Tibial artery (tissue), 4 donors: ENCODE data around the gene PNMT.
A peak's percentile ranks its signal among the peaks of the same experiment; 100 is the strongest.

Source experiments
- DNase-seq, 2 donors: peaks; one replicate each; pipeline ENCODE4 v3.0.0-alpha.2; 2019
- H3K27ac ChIP-seq, 2 donors: fragments of 200-600 bp; sonication (generic) in 1 of 2; 1 replicate in 1 of 2; 2 replicates in 1 of 2; pipeline ENCODE4 v1.5.1; 2018 to 2019; ENCODE audit warnings: mild to moderate bottlenecking in 1 of 2
- H3K27me3 ChIP-seq, 2 donors: fragments of 200-600 bp; sonication (generic) in 1 of 2; one replicate each; pipeline versions ENCODE4 v1.5.1 to v1.6.0; 2016 to 2019
- H3K36me3 ChIP-seq, 3 donors: fragments of 200-600 bp; sonication (generic) in 2 of 3; one replicate each; pipeline ENCODE4 v1.5.1; 2016 to 2019; ENCODE audit warnings: mild to moderate bottlenecking in 2 of 3
- H3K4me1 ChIP-seq, 4 donors: fragments of 200-600 bp; sonication (generic) in 2 of 4; 1 replicate in 3 of 4; 2 replicates in 1 of 4; pipeline ENCODE4 v1.5.1; 2016 to 2019
- H3K4me3 ChIP-seq, 2 donors: fragments of 200-600 bp; sonication (generic) in 1 of 2; 1 replicate in 1 of 2; 2 replicates in 1 of 2; pipeline ENCODE4 v1.5.1; 2018 to 2019; ENCODE audit warnings: mild to moderate bottlenecking in 2 of 2
- H3K9me3 ChIP-seq, 3 donors: fragments of 200-600 bp; sonication (generic) in 1 of 3; one replicate each; pipeline ENCODE4 v1.5.1; 2016 to 2019
- CTCF ChIP-seq, 2 experiments: fragments of 200-600 bp in 1 of 2; fragments of 450-650 bp in 1 of 2; IDR thresholded peaks; one replicate each; pipeline ENCODE4 v1.5.1; 2017 to 2019; ENCODE audit warnings: antibody characterized with exemption in 2 of 2, mild to moderate bottlenecking in 1 of 2, moderate library complexity in 1 of 2
- intact Hi-C: fragments of 100-400 bp; cut with DNase I; formaldehyde crosslinking; loops from one replicate; pipeline ENCODE4 v1.15.0; 2023; ENCODE audit warnings: low total_unique reads

PNMT gene

GRCh38 chr17:39687546-39688474 lies 19.6 kb downstream of the PNMT start, which contains the start of gene PGAP3:
Gene PGAP3 (minus strand): TSS chr17:39688057. CDS start chr17:39688014, 43 bp downstream.
- Histone ChIP-seq H3K9me3 (no peaks in the 10 kb centered on the region), H3K27ac (peak within 1 kb of the TSS; percentile 81 to 85), H3K36me3 (peaks cover 0 to 30% (median 0%) of the 10 kb centered on the region in 3 donors), H3K4me3 (peak within 1 kb of the TSS; percentile 60 to 68), H3K27me3 (no peaks in the 10 kb centered on the region), H3K4me1 (peaks cover 0 to 17% (median 8%) of the 10 kb centered on the region in 4 donors)
- intact Hi-C loops = no loop called here
- no peak for TF ChIP-seq CTCF (IDR thresholded peaks at IDR 0.05)
- DNase-seq = peak; percentile 81 to 90

GRCh38 chr17:39688475-39688835 lies 20.2 kb downstream of the PNMT start:
- H3K27ac ChIP-seq = peak overlapping the region; percentile 81 to 85
- DNase-seq = no peak
- H3K4me1 ChIP-seq = peaks cover 0 to 17% (median 8%) of the 10 kb centered on the region in 4 donors
- TF ChIP-seq CTCF (IDR thresholded peaks at IDR 0.05) = no peak
- no peaks in the 10 kb centered on the region for H3K27me3 ChIP-seq
- intact Hi-C loops = no loop called here
- peaks cover 0 to 24% (median 0%) of the 10 kb centered on the region in 3 donors for H3K36me3 ChIP-seq
- no peaks in the 10 kb centered on the region for H3K9me3 ChIP-seq
- H3K4me3 ChIP-seq = peak overlapping the region; percentile 60 to 68

GRCh38 chr17:39688945-39689344 lies 20.7 kb downstream of the PNMT start:
- Histone ChIP-seq H3K27me3 (no peaks in the 10 kb centered on the region), H3K9me3 (no peaks in the 10 kb centered on the region), H3K36me3 (peaks cover 0 to 19% (median 0%) of the 10 kb centered on the region in 3 donors), H3K4me1 (peaks cover 0 to 17% (median 8%) of the 10 kb centered on the region in 4 donors), H3K4me3 (peak overlapping the region in 1 of 2 donors; percentile 60), H3K27ac (no peak overlapping the region)
- DNase-seq = no peak
- TF ChIP-seq CTCF (IDR thresholded peaks at IDR 0.05) = no peak
- intact Hi-C loops = no loop called here

GRCh38 chr17:39694593-39694992 lies 26.3 kb downstream of the PNMT start:
- Histone ChIP-seq H3K4me3 (no peak overlapping the region), H3K27me3 (no peaks in the 10 kb centered on the region), H3K9me3 (no peaks in the 10 kb centered on the region), H3K4me1 (peaks cover 0 to 9% (median 3%) of the 10 kb centered on the region in 4 donors), H3K27ac (no peak overlapping the region), H3K36me3 (no peaks in the 10 kb centered on the region)
- intact Hi-C loops = no loop called here
- no peak for TF ChIP-seq CTCF (IDR thresholded peaks at IDR 0.05)
- no peak for DNase-seq

- H3K27me3 ChIP-seq = no peaks in the 10 kb centered on the region
- TF ChIP-seq CTCF (IDR thresholded peaks at IDR 0.05) = no peak
- no peak for DNase-seq
- H3K4me1 ChIP-seq = peaks cover 0 to 9% (median 3%) of the 10 kb centered on the region in 4 donors
- intact Hi-C loops = no loop called here
- H3K27ac ChIP-seq = no peak overlapping the region
- no peaks in the 10 kb centered on the region for H3K36me3 ChIP-seq
- no peaks in the 10 kb centered on the region for H3K9me3 ChIP-seq
- no peak overlapping the region for H3K4me3 ChIP-seq
Observed at GRCh38 chr17:39695089-39695474, 26.8 kb downstream of the PNMT start.
